ENCODE data around the gene ZBP1. TPM values are rescaled to one million over a fixed set of nuclear protein-coding genes. Genes with fewer than 3 reads are reported as not detected.
A peak's percentile ranks its signal among the peaks of the same experiment; 100 is the strongest.

The ZBP1 gene
- total RNA-seq, 1 experiment from 2014 or later = not detected

DNA sequence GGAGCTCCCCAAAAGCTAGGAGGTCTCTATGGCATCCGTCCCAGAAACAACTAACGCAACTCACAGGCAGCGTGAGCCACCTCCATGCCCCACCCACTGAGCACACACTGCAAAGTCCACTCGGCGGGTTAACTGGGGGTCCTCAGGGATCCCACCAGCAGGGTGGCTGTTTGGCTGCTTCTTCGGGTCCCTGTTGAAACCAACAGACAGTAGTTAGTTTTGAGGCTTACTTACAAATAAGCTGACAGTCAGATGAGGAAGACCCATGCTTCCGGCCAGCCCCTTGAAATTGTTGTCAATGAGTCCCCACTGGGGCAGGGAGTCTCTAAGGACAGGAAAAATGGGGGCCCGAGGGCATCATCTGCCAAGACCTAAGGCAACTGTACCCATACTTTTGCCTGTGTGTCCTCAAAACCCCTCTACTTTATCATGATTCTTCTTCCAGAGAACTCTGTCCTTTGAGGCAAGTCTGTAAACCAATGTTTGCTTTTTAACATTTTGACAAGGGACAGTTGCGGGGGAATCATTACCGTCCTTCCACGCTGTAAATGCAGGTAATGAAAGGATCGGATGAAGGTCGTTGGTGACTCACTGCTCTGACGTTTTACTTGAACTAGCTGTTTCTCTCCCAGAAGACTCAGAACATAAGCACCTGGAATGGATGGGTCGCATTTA lies 61.5 kb downstream of the ZBP1 start:
- no peak for DNase-seq (ENCODE audit: low spot score)

DNA sequence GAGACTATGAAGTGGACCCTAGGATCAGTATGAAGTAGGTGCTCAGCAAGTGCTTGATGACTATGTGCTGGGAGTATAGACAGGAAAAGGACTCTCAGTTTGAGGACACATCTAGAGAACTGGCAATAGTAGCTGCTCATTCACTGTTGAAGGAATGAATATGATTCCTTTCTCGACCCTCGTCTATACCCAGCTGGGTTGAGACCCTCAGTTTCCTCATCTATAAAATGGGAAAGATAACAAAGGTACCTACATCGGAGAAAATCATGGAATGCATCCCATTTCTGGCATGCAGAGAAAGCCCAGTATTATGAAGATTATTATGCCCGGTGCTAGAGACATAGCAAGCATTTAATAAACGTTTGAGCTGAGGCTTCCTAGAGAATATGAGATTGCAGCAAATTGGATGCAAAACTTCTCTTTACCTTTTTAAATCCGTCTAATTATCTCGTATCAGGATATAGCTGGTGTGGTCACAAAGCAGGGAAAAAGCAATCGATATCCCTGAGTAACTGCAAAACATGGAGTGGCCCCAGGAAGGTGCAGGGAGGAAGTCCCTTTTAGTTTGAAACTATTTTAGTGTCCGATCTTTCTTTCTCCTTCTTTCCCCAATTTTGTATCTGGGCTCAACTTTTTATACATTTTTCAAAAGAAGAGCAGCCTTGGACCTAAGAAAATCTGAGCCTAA lies 62.2 kb downstream of the ZBP1 start:
- no peak for DNase-seq (ENCODE audit: low spot score)

DNA sequence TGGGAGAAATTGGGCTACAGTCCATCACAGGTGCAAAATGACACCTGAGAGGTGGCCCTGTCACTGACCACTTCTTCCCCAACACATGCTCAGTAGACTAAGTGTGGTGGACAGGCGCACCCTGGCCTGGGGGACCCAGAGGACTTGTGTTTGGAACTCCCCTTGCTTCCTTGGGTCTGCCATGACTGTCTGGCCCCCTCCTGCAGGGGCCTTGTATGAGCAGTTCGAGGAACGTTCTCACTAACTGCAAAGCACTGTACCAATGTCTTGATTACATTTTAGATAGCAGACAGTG lies 63.3 kb downstream of the ZBP1 start:
- no peak for DNase-seq (ENCODE audit: low spot score)

DNA sequence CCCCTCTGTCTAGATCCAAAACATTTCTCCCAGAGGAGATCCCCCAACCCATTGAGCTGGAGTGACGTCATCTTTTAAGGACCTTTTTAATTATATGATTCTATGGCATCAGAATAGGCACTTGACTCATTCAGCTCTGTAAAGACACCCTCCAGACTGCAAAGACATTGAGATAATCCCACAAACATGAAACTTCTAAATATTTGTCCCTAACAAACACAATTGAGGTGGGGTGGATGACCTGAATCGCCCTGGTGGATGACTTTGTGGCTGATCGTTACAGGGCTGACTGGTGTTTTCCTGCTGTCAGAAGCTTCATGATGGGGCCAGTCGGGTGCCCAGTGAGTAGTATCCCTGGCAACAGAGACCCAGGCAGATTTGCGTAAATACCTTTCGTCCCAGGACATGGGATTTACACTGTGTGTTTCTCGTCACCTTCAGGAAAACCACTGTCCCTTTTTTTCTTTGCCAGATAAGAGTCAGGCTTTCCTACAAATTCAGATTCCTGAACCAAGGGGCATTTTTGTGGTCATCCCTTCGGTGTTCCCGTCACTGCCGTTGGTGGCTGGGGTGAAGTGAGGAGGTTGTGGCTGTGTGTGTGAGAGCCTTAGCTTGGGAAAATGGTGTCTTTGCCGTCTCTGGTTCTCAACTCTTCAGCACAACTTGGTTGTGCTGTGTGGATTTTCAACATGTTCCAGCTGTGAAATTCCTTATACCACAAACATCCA lies 64.6 kb downstream of the ZBP1 start:
- DNase-seq (ENCODE audit: low spot score) = peak; percentile 65

Other genes with a start within 250 kb of the ZBP1 start
- gene RBM38, start 229.0 kb downstream of the ZBP1 start, total RNA-seq (2014; rRNA removed; shearing (Covaris generic)) = 7.4 and 12.3 TPM in 2 replicates
- gene CTCFL, start 95.3 kb downstream of the ZBP1 start, total RNA-seq (2014; rRNA removed; shearing (Covaris generic)) = not detected in 2 replicates
- gene PCK1, start 59.3 kb downstream of the ZBP1 start, total RNA-seq (2014; rRNA removed; shearing (Covaris generic)) = 0.08 TPM in 1 of 2 replicates, not detected in the other
- 10.0 and 14.4 TPM in 2 replicates for gene PMEPA1, start 89.6 kb upstream of the ZBP1 start, total RNA-seq (2014; rRNA removed; shearing (Covaris generic))